ENCODE results near the gene PRDM16. TPM values are rescaled to one million over a fixed set of nuclear protein-coding genes. Genes with fewer than 3 reads are reported as not detected.

Gene PRDM16
- total and polyA plus RNA-seq, 2 of the 8 experiments (the other 6 are each of a cell fraction or from before 2014, with no cell fraction given) = 0.39 to 0.43 TPM

- TF ChIP-seq CHD7 (IDR thresholded peaks at IDR 0.05; ENCODE audit: insufficient replicate concordance, low read length) = no peak
- TF ChIP-seq FOSL1 (IDR thresholded peaks at IDR 0.05; ENCODE audit: insufficient read depth, low read depth, low read length) = no peak
- TF ChIP-seq RFX5 (IDR thresholded peaks at IDR 0.05; ENCODE audit: borderline replicate concordance, low read depth, low read length) = no peak
- TF ChIP-seq RXRA (IDR thresholded peaks at IDR 0.05; ENCODE audit: insufficient read depth, low read depth, low read length) = no peak
- no peak for TF ChIP-seq CTBP2 (IDR thresholded peaks at IDR 0.05; ENCODE audit: borderline replicate concordance, insufficient read depth, insufficient read length, low read length)
Measured at GRCh38 chr1:3033790-3034090, 35.3 kb upstream of the PRDM16 start (continued).

All from H1 (cell line).